ENCODE data around the gene MYO3B. TPM values are rescaled to one million over a fixed set of nuclear protein-coding genes. Genes with fewer than 3 reads are reported as not detected.

MYO3B gene
- polyA plus RNA-seq, 1 of the 3 experiments (the other 2 are of a cell fraction), result not detected

DNA sequence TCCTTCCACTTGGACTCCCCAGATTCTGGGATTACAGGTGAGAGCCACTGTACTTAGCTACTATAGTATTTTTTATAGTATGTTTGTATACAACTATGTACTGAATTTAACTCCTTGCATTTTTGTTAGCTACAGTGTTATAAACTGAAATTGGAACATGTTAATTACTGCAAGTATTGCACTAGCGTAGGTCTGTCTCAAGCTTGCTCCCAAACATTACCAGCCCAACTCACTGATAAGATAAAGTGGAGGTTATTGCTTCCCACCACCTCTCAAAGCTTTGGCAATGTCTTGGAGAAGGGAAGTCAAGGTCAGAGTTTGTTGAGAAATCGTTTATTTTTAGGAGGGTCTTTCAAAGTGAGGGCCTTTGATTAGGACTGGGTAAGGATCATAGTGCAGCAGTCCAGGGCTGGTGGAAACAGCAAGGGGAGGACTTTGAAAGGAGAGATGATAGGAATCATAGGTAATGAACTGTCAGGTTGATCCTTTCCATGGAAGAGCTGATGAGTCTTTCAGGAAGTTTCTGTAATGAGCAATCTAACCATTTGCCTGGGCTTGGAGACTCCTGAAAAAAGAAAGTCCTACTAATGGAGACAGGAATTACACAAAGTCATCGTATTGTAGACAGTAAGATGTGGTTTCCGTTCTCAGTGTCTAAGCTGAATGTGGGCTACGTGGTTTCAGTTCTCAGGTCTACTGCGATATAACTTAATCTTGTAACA, 257.1 kb downstream of the MYO3B start:
- CTCF ChIA-PET, result interaction anchor here (0.8 to 1.2 kb wide), 2 partner anchors 26 to 377 kb away, joined by 4 read pairs; no protein-coding TSS in a partner anchor
- no peaks in the 10 kb centered on the region for H4K20me1 ChIP-seq (ENCODE audit: insufficient read depth)
- POLR2A ChIA-PET, result no interaction called here
- H3K27me3 ChIP-seq (ENCODE audit: insufficient read depth), result no peaks in the 10 kb centered on the region
- no peak overlapping the region for H3K27ac ChIP-seq (ENCODE audit: low read depth in 2 of 2, low read length in 1 of 2)
- no peak overlapping the region for H3K9ac ChIP-seq
- H3K4me1 ChIP-seq (ENCODE audit: control insufficient read depth in 1 of 2, insufficient read depth in 2 of 2, low read depth in 1 of 2, low read length in 1 of 2), result no peaks in the 10 kb centered on the region
- no peak for DNase-seq
- no peak overlapping the region for H3K4me3 ChIP-seq (ENCODE audit: low read depth in 2 of 2, low read length in 1 of 2)
- H3F3A ChIP-seq (replicated peaks; ENCODE audit: insufficient read depth), result no peaks in the 10 kb centered on the region
- no peaks in the 10 kb centered on the region for H3K9me2 ChIP-seq
- no peaks in the 10 kb centered on the region for H3K36me3 ChIP-seq (replicated peaks in 1 of 2; ENCODE audit: control insufficient read depth in 1 of 2, insufficient read depth in 2 of 2, low read length in 1 of 2)
- TF ChIP-seq, protein P1, sequence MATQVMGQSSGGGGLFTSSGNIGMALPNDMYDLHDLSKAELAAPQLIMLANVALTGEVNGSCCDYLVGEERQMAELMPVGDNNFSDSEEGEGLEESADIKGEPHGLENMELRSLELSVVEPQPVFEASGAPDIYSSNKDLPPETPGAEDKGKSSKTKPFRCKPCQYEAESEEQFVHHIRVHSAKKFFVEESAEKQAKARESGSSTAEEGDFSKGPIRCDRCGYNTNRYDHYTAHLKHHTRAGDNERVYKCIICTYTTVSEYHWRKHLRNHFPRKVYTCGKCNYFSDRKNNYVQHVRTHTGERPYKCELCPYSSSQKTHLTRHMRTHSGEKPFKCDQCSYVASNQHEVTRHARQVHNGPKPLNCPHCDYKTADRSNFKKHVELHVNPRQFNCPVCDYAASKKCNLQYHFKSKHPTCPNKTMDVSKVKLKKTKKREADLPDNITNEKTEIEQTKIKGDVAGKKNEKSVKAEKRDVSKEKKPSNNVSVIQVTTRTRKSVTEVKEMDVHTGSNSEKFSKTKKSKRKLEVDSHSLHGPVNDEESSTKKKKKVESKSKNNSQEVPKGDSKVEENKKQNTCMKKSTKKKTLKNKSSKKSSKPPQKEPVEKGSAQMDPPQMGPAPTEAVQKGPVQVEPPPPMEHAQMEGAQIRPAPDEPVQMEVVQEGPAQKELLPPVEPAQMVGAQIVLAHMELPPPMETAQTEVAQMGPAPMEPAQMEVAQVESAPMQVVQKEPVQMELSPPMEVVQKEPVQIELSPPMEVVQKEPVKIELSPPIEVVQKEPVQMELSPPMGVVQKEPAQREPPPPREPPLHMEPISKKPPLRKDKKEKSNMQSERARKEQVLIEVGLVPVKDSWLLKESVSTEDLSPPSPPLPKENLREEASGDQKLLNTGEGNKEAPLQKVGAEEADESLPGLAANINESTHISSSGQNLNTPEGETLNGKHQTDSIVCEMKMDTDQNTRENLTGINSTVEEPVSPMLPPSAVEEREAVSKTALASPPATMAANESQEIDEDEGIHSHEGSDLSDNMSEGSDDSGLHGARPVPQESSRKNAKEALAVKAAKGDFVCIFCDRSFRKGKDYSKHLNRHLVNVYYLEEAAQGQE (IDR thresholded peaks at IDR 0.05; ENCODE audit: low read depth, low read length), result no peak
- TF ChIP-seq, protein P2, sequence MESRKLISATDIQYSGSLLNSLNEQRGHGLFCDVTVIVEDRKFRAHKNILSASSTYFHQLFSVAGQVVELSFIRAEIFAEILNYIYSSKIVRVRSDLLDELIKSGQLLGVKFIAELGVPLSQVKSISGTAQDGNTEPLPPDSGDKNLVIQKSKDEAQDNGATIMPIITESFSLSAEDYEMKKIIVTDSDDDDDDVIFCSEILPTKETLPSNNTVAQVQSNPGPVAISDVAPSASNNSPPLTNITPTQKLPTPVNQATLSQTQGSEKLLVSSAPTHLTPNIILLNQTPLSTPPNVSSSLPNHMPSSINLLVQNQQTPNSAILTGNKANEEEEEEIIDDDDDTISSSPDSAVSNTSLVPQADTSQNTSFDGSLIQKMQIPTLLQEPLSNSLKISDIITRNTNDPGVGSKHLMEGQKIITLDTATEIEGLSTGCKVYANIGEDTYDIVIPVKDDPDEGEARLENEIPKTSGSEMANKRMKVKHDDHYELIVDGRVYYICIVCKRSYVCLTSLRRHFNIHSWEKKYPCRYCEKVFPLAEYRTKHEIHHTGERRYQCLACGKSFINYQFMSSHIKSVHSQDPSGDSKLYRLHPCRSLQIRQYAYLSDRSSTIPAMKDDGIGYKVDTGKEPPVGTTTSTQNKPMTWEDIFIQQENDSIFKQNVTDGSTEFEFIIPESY (IDR thresholded peaks at IDR 0.05; ENCODE audit: borderline replicate concordance, low read depth), result no peak
- TF ChIP-seq YY1 (IDR thresholded peaks at IDR 0.05; ENCODE audit: low read depth) (no peak), MEF2A (IDR thresholded peaks at IDR 0.05; ENCODE audit: borderline replicate concordance, low read depth) (no peak), EP300 (IDR thresholded peaks at IDR 0.05; ENCODE audit: borderline replicate concordance in 1 of 2, low read depth in 1 of 2, low read length in 1 of 2) (no peak), RFX5 (IDR thresholded peaks at IDR 0.05; ENCODE audit: low read length) (no peak), ELF1 (IDR thresholded peaks at IDR 0.05) (no peak), RCOR1 (IDR thresholded peaks at IDR 0.05; ENCODE audit: low read length) (no peak), FOXM1 (IDR thresholded peaks at IDR 0.05; ENCODE audit: low read depth) (no peak), CHD2 (IDR thresholded peaks at IDR 0.05; ENCODE audit: low read length, partially characterized antibody) (no peak), RAD21 (IDR thresholded peaks at IDR 0.05; ENCODE audit: low read length) (no peak), NRF1 (IDR thresholded peaks at IDR 0.05; ENCODE audit: low read depth, low read length) (no peak)
- TF ChIP-seq, protein P3, sequence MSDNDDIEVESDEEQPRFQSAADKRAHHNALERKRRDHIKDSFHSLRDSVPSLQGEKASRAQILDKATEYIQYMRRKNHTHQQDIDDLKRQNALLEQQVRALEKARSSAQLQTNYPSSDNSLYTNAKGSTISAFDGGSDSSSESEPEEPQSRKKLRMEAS (IDR thresholded peaks at IDR 0.05; ENCODE audit: low read depth), result no peak
- TF ChIP-seq, protein P4, sequence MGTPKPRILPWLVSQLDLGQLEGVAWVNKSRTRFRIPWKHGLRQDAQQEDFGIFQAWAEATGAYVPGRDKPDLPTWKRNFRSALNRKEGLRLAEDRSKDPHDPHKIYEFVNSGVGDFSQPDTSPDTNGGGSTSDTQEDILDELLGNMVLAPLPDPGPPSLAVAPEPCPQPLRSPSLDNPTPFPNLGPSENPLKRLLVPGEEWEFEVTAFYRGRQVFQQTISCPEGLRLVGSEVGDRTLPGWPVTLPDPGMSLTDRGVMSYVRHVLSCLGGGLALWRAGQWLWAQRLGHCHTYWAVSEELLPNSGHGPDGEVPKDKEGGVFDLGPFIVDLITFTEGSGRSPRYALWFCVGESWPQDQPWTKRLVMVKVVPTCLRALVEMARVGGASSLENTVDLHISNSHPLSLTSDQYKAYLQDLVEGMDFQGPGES (IDR thresholded peaks at IDR 0.05; ENCODE audit: low read depth, low read length), result no peak
- TF ChIP-seq, protein P5, sequence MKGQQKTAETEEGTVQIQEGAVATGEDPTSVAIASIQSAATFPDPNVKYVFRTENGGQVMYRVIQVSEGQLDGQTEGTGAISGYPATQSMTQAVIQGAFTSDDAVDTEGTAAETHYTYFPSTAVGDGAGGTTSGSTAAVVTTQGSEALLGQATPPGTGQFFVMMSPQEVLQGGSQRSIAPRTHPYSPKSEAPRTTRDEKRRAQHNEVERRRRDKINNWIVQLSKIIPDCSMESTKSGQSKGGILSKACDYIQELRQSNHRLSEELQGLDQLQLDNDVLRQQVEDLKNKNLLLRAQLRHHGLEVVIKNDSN (IDR thresholded peaks at IDR 0.05; ENCODE audit: borderline replicate concordance, low read depth), result no peak
- TF ChIP-seq, protein P6, sequence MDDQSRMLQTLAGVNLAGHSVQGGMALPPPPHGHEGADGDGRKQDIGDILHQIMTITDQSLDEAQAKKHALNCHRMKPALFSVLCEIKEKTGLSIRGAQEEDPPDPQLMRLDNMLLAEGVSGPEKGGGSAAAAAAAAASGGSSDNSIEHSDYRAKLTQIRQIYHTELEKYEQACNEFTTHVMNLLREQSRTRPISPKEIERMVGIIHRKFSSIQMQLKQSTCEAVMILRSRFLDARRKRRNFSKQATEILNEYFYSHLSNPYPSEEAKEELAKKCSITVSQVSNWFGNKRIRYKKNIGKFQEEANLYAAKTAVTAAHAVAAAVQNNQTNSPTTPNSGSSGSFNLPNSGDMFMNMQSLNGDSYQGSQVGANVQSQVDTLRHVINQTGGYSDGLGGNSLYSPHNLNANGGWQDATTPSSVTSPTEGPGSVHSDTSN (IDR thresholded peaks at IDR 0.05), result no peak
- TF ChIP-seq, protein P7, sequence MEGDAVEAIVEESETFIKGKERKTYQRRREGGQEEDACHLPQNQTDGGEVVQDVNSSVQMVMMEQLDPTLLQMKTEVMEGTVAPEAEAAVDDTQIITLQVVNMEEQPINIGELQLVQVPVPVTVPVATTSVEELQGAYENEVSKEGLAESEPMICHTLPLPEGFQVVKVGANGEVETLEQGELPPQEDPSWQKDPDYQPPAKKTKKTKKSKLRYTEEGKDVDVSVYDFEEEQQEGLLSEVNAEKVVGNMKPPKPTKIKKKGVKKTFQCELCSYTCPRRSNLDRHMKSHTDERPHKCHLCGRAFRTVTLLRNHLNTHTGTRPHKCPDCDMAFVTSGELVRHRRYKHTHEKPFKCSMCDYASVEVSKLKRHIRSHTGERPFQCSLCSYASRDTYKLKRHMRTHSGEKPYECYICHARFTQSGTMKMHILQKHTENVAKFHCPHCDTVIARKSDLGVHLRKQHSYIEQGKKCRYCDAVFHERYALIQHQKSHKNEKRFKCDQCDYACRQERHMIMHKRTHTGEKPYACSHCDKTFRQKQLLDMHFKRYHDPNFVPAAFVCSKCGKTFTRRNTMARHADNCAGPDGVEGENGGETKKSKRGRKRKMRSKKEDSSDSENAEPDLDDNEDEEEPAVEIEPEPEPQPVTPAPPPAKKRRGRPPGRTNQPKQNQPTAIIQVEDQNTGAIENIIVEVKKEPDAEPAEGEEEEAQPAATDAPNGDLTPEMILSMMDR (IDR thresholded peaks at IDR 0.05), result no peak
- 48% methylated on average over 6 of the region's 6 CpGs for WGBS (ENCODE audit: low lambda C conversion rate)
- no peak overlapping the region for H2AFZ ChIP-seq (ENCODE audit: low read depth)
- H3K79me2 ChIP-seq (ENCODE audit: insufficient read depth), result no peaks in the 10 kb centered on the region
- no peaks in the 10 kb centered on the region for H3K9me3 ChIP-seq
- no peak overlapping the region for H3K4me2 ChIP-seq

All from SK-N-SH (cell line).